ENCODE results near the gene CNTNAP2.

DNA sequence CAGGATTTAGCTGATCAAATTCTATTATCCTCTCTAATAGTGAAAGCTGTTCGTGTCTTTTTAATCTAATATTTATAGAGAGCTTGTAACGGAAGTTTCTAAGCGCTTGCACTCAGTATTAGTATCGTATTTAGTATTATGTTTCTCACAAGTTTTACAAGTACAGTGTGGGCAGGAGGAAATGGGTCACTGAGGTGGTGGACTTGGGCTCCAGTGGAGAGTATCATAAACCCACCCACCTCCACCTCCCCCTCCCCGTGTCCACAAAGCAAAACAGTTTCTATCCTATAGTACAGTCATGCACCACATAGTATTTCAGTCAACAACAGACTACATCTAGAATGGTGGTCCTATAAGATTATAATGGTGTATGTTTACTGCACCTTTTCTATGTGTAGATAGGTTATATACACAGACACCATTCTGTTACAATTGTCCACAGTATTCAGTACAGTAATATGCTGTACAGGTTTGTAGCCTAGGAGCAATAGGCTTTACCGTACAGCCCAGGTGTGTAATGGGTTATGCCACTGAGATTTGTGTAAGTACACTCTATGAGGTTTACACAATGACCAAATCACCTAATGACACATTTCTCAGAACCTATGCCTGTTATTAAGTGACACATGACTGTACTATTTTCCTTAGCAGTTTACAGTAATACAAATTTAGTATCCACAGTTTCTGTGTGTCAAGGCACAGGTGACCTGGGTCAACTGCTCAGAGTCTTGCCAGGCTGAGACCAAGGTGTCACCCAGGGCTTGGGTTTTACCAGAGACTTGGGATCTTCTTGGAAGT lies 1452.7 kb downstream of the CNTNAP2 start:
- TF ChIP-seq POLR2A (IDR thresholded peaks at IDR 0.05) (no peak), EP300 (IDR thresholded peaks at IDR 0.05) (no peak)
- TF ChIP-seq, protein P1, sequence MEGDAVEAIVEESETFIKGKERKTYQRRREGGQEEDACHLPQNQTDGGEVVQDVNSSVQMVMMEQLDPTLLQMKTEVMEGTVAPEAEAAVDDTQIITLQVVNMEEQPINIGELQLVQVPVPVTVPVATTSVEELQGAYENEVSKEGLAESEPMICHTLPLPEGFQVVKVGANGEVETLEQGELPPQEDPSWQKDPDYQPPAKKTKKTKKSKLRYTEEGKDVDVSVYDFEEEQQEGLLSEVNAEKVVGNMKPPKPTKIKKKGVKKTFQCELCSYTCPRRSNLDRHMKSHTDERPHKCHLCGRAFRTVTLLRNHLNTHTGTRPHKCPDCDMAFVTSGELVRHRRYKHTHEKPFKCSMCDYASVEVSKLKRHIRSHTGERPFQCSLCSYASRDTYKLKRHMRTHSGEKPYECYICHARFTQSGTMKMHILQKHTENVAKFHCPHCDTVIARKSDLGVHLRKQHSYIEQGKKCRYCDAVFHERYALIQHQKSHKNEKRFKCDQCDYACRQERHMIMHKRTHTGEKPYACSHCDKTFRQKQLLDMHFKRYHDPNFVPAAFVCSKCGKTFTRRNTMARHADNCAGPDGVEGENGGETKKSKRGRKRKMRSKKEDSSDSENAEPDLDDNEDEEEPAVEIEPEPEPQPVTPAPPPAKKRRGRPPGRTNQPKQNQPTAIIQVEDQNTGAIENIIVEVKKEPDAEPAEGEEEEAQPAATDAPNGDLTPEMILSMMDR (IDR thresholded peaks at IDR 0.05) = no peak
